Measurements from ENCODE around the gene CIAO2A. TPM values are rescaled to one million over a fixed set of nuclear protein-coding genes. Genes with fewer than 3 reads are reported as not detected.

The CIAO2A gene
- total and polyA plus RNA-seq, 10 donors, result 42.2 to 129 (median 74.8) TPM

DNA sequence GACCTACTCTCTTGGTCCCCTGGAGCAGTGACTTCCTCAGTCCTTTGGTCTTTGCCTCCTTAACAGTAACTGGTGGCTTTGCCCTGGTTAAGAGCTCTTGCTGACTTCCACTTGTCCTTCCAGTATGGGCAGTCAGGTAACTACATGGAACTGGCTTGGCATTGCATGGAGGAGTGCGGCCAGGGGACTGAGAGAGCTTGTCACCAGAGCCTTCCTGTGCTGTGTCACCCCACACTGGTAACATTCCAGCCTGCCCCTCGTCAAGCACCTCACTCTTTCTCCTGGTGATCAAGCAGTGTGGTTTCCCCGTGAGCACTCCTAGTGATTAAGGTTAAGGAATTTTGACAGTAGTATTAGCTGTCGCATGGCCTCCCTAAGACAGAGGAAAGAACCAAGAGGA, 38.6 kb upstream of the CIAO2A start:
- H3K4me1 ChIP-seq, result peaks cover 0 to 23% (median 2%) of the 10 kb centered on the region in 6 donors
- 86 to 98% (median 95%) methylated on average over 4 of the region's 4 CpGs for WGBS, 5 donors
- TF ChIP-seq, protein P1, sequence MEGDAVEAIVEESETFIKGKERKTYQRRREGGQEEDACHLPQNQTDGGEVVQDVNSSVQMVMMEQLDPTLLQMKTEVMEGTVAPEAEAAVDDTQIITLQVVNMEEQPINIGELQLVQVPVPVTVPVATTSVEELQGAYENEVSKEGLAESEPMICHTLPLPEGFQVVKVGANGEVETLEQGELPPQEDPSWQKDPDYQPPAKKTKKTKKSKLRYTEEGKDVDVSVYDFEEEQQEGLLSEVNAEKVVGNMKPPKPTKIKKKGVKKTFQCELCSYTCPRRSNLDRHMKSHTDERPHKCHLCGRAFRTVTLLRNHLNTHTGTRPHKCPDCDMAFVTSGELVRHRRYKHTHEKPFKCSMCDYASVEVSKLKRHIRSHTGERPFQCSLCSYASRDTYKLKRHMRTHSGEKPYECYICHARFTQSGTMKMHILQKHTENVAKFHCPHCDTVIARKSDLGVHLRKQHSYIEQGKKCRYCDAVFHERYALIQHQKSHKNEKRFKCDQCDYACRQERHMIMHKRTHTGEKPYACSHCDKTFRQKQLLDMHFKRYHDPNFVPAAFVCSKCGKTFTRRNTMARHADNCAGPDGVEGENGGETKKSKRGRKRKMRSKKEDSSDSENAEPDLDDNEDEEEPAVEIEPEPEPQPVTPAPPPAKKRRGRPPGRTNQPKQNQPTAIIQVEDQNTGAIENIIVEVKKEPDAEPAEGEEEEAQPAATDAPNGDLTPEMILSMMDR (IDR thresholded peaks at IDR 0.05 in 8 of 11, conservative IDR thresholded peaks at IDR 0.05 in 3 of 11), result no peak
- TF ChIP-seq POLR2A (IDR thresholded peaks at IDR 0.05), result no peak
- TF ChIP-seq POLR2AphosphoS5 (IDR thresholded peaks at IDR 0.05), result no peak
- H3K27ac ChIP-seq, result no peak overlapping the region
- no peaks in the 10 kb centered on the region for H3K27me3 ChIP-seq (replicated peaks in 1 of 7)
- DNase-seq, result no peak
- H3K9me3 ChIP-seq, result no peaks in the 10 kb centered on the region
- intact Hi-C loops (cut with DNase I; ENCODE audit: low total_unique reads), result no loop called here
- peaks cover 22 to 100% (median 99%) of the 10 kb centered on the region in 6 donors for H3K36me3 ChIP-seq
- no peak overlapping the region for H3K4me3 ChIP-seq

DNA sequence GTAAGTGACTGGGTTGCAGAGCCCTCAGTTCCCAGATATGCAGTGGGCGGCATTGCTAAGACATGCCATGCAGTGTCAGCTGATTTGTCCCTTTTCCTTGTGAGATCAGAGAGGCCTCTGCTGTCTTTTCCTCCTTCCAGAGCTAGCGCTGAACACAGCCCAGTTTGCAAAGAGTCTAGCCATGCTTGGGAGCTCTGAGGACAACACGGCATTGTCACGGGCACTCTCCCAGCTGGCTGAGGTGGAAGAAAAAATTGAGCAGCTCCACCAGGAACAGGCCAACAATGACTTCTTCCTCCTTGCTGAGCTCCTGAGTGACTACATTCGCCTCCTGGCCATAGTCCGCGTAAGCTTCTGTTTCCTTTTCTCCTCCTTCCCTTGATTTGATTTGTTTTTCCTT, 37.9 kb upstream of the CIAO2A start:
- no peak overlapping the region for H3K27ac ChIP-seq
- H3K4me1 ChIP-seq, result peaks cover 0 to 17% (median 0%) of the 10 kb centered on the region in 6 donors
- 93 to 99% (median 97%) methylated on average over 7 of the region's 7 CpGs for WGBS, 5 donors
- H3K9me3 ChIP-seq, result no peaks in the 10 kb centered on the region
- no peaks in the 10 kb centered on the region for H3K27me3 ChIP-seq (replicated peaks in 1 of 7)
- DNase-seq, result no peak
- no peak for TF ChIP-seq POLR2AphosphoS5 (IDR thresholded peaks at IDR 0.05)
- TF ChIP-seq, protein P1 (IDR thresholded peaks at IDR 0.05 in 8 of 11, conservative IDR thresholded peaks at IDR 0.05 in 3 of 11), result no peak
- no peak for TF ChIP-seq POLR2A (IDR thresholded peaks at IDR 0.05)
- H3K36me3 ChIP-seq, result peaks cover 22 to 100% (median 99%) of the 10 kb centered on the region in 6 donors
- no peak overlapping the region for H3K4me3 ChIP-seq
- intact Hi-C loops (cut with DNase I; ENCODE audit: low total_unique reads), result no loop called here

DNA sequence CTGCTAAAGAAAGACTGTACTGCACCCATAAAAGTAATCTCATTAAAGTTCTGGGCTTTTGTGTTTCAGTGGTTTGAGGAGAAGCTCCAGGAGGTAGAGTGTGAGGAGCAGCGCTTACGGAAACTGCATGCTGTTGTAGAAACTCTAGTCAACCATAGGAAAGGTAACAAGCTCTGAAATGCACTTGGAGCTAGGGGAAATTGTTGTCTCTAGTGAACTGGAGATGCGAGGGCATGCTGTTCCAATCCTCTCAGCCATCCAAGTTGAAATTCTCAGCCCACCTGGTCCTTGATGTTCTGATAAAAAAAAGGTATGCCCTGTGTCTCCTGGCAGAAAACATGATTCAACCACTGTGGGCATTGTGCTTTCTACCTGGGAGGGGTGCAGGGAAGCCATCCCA, 36.5 kb upstream of the CIAO2A start:
- Histone ChIP-seq H3K36me3 (peaks cover 19 to 100% (median 99%) of the 10 kb centered on the region in 6 donors), H3K4me3 (no peak overlapping the region), H3K9me3 (no peaks in the 10 kb centered on the region), H3K4me1 (peaks cover 0 to 13% (median 0%) of the 10 kb centered on the region in 6 donors), H3K27ac (no peak overlapping the region), H3K27me3 (replicated peaks in 1 of 7) (no peaks in the 10 kb centered on the region)
- TF ChIP-seq POLR2AphosphoS5 (IDR thresholded peaks at IDR 0.05) (no peak), POLR2A (IDR thresholded peaks at IDR 0.05) (no peak)
- TF ChIP-seq, protein P1 (IDR thresholded peaks at IDR 0.05 in 8 of 11, conservative IDR thresholded peaks at IDR 0.05 in 3 of 11), result no peak
- intact Hi-C loops (cut with DNase I; ENCODE audit: low total_unique reads), result no loop called here
- WGBS, 5 donors, result 92 to 99% (median 97%) methylated on average over 3 of the region's 3 CpGs
- no peak for DNase-seq

DNA sequence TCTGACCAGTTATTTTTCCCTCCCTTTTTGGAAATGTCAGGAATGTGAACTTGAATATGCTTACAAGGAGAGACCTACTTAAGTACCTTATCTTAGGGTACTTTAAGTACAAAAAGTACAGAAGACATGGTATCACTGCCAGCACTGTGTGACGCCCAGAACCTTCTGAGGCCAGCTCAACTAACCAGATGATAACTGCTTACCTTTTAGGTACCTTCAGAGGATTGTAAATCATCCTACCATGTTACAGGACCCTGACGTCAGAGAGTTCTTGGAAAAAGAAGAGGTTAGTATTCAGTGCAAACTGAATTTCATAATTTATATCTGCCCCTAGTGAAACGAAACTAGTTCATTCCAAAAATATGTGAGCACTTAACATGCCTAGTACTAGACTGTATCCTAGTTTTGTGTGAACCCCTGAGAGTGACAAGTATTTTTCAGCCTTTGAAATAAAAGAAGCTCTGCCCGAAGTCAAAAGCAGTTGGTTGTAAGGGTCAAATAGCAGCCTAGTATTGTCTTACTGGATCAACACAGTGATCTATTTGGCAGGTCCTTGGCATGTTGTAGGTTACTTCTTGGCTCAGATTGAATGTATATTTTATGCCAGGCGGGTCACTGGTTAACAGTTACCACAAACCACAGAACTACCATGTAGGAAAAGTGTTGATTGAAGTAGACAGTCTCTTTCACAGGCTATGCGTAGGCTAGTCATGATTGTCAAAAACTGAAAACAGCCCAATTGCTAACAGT, 34.1 kb upstream of the CIAO2A start:
- no peaks in the 10 kb centered on the region for H3K9me3 ChIP-seq
- peaks cover 18 to 100% (median 99%) of the 10 kb centered on the region in 6 donors for H3K36me3 ChIP-seq
- intact Hi-C loops (cut with DNase I; ENCODE audit: low total_unique reads), result no loop called here
- 85 to 93% (median 89%) methylated on average over 6 of the region's 6 CpGs for WGBS, 5 donors
- no peak overlapping the region for H3K27ac ChIP-seq
- H3K4me1 ChIP-seq, result peaks cover 0 to 3% (median 0%) of the 10 kb centered on the region in 6 donors
- TF ChIP-seq POLR2A (IDR thresholded peaks at IDR 0.05) (no peak), POLR2AphosphoS5 (IDR thresholded peaks at IDR 0.05) (no peak)
- TF ChIP-seq, protein P1 (IDR thresholded peaks at IDR 0.05 in 8 of 11, conservative IDR thresholded peaks at IDR 0.05 in 3 of 11), result no peak
- no peaks in the 10 kb centered on the region for H3K27me3 ChIP-seq (replicated peaks in 1 of 7)
- H3K4me3 ChIP-seq, result no peak overlapping the region
- DNase-seq, result no peak

Data from spleen (tissue), 11 donors.